GM21360 (cell line): ENCODE measurements around the gene COA5.

Experiments
- ATAC-seq: cut with Tn5 transposase; IDR thresholded peaks from one replicate; pipeline ENCODE4 v1.9.1; 2021; ENCODE audit warnings: mild to moderate bottlenecking, moderate library complexity; ENCODE audit not compliant: unreplicated experiment

COA5 gene

GRCh38 chr2:98572676-98573075 is 35.6 kb downstream of the COA5 start:
- ATAC-seq, result no peak

DNA sequence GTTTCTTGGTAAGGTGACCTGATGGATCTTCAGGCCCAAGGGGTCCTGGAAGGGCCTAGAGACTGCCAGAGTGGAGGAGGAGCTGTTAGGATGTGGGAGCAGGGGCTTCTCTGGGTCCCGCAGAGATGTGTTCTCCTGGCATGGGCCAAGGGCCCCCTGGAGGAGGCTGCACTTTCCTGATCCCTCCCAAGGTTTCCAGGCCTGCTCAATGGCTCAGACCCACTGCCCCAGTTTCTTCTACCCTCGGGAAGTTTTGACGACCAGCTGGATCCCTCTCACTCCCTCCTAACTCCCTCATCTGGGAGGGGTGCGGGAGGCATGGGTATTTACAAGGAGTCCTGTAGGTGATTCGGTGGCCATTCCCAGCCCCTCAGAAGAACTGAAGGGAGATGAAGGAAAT is 36.1 kb downstream of the COA5 start:
- ATAC-seq, result no peak

DNA sequence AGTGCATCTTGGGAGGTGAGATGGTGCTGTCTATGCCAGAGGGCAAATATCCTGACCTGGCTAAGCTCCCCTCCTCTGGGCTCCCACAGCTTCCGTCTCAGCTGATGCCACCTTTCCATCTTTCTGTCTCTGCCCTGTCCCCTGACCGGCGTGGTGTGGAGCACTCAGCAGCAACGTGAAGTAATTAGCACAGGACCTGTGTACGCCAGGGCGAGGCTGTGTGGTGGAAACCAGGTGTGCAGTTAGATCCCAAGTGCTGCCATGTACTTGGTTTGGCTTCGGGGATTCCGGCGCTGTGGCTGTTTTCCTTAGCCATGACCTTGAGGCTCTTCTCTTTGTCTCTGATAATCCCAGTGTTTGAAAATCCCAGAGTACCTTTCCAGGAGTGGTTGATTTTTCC is 36.5 kb downstream of the COA5 start:
- ATAC-seq, result no peak

DNA sequence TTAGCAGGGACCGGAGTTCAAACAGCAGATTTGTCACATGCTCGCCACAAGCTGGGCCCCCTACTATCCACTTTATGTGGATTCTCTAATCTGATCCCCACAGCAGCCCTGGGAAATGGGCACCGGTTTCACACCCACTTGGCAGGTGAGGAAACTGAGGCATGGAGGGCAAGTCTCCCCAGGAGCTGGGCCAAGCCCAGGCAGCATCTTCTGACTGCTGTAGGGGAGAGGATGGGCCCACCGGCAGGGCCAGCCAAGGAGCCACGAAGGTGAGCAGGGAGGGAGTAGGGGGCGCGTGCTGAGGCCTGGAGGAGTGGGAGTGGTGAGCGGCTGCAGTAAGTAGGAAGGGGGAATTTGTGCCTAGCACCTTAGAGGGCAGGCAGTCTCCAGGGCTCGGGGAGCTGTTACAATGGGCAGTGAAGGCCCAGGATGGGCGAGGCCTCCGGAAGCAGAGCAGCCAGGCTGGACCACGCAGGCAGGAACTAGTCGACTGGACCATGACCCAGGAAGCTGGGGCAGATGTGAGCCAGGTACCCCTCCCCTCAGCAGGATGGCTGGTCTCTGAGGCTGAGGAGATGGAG is 37.1 kb downstream of the COA5 start:
- ATAC-seq, result no peak

- ATAC-seq, result no peak
These were observed 38.0 kb downstream of the COA5 start for GRCh38 chr2:98570356-98570755.

DNA sequence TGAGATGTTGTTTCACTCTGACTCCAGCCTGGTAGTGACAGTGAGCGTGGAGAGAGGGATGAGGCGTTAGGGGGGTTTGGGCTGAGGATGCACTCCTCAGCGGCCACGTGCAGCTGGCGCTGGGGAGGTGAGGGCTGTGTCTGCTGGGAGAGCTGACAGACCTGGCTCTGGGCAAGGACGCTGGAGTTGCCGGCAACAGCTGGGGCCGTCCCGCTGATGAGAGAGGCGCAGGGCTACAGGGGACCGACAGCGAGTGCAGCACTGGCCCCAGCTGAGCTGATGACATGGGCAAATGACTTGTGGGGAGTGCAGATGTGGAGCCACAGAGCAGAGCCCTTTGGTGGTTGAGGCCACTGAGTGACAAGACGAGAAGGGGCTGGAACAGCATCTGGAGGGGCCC is 38.4 kb downstream of the COA5 start:
- no peak for ATAC-seq

DNA sequence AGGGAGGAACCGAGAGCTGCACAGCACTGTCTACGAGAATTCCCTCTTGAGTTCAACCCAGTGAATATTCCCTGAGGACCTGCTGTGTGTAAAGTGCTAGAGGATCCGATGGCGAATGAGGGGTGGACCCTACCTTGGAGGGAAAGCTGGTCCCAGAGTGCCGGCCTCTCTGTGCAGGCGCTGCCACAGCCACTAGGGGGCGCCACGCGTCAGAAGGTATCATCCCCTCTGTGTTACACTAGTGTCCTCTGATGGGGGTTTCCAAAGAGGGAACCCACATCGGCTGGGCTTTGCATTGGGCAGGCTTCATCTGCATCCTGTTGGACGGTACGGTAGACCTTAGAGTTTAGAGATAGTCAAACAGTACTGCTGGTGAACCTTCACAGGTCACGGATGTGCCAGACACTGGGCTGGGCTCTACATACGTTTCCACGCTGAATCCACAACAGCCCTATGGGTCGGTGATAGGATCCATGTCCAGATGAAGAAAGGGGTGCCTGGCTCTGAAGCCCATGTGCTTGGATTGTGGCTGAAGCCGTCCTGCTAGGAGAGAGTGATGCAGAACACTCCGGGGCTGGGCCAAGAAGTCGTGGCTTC is 39.0 kb downstream of the COA5 start:
- ATAC-seq, result no peak

GRCh38 chr2:98568161-98568956 is 40.0 kb downstream of the COA5 start:
- ATAC-seq, result no peak

GRCh38 chr2:98565941-98566340 is 42.4 kb downstream of the COA5 start:
- no peak for ATAC-seq

- no peak for ATAC-seq
These were observed 42.9 kb downstream of the COA5 start for GRCh38 chr2:98565286-98565860.

DNA sequence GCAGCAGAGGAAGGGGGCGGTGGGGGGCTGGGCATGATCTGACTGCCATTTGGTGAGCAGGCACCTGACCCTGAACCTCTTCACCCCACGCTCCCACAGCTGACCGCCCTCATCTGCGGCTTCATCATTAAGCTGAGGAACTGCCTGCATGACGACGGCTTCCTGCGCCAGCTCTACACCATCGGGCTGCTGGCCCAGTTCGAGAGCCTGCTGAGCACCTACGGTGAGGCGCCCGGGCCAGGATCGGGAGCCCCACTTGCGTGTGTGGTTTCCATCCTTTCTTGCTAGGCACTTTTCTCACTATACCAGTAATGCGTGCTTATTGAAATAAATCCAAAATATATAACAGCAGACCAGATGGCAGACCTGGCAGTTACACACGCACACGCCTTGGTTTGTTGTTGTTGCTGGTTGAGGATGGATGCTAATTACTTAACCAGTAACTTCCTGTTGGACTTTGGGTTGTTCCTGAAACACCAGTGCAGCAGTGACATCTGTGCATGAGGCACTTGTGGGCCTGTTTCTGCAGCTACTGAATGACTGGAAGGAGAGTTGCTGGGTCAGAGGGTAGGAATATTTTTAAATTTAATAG is 43.7 kb downstream of the COA5 start:
- no peak for ATAC-seq

GRCh38 chr2:98563394-98563793 is 44.9 kb downstream of the COA5 start:
- ATAC-seq, result no peak

DNA sequence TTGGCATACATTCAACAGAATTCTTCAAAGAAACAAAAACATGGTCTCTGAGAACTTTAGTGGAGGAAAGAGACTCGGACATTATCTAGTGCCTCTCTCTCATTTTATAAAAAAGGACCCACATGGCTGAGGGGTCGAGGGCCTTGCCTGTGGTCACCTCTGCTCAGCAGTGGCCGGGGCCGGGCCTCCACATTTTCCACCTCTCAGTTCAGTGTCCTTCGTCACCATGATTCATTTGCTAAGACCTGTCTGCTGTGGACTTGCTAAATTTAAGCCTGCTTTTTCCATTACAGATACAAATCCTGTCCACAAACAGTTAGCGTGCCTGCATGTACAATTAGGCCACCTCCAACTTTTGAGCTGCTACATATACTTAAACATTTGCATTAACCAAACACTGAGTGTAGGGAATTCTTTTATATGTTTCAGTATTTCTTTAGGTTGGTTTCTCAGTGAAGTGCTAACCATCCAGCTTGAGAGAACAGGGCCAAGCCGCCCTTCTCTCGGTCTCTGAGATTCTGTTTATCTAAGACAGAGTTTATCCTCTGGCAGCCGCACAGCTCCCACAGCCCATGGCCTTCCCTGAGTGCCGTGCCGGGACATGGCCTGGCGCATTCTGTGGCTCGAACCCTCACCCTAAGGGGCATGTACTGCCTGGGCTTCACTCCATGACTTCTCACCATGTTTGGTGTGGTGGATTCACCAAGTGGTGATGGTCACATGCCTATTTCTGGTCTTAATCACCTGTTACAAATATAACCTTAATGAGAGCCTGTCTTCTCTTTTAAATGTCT is 46.2 kb downstream of the COA5 start:
- no peak for ATAC-seq

DNA sequence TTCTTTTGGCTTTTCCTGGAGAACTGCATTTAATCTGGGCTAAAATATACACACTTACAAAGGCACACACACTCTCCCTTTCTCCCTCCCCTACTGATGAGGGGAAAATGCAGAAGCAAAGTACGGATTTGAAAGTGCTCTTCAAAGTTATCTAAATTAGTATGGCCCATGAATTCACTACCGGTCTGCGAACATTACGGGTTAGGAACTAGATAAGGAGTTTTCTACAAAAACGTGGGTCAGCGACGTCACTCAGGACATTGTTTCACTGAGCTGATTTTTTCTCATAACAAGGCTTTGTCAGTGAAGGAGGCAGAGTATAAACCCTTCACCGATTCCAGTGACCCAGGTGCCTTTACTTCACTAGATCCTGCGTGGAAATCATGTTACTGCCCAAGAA is 47.3 kb downstream of the COA5 start:
- no peak for ATAC-seq

GRCh38 chr2:98560256-98560771 is 48.0 kb downstream of the COA5 start:
- ATAC-seq, result no peak

DNA sequence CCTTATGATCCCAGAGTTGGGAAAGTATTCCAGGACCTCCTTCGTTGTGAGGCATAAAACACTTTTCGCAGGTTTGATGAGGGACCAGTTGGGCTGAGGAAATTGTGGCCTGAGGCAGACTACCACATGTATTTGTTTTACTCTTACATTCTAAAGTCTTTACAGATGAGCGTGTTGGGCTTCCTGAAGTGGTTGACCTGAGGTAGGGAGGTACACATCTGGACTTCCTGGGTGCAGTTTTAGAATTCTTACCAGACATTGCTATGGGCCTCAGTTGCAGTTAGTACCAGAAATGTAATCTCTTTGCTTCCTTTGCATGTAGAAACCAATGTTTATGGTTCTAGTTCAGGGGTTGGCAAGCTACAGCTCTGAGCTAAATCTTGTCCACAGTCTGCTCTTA is 48.7 kb downstream of the COA5 start:
- ATAC-seq, result no peak

DNA sequence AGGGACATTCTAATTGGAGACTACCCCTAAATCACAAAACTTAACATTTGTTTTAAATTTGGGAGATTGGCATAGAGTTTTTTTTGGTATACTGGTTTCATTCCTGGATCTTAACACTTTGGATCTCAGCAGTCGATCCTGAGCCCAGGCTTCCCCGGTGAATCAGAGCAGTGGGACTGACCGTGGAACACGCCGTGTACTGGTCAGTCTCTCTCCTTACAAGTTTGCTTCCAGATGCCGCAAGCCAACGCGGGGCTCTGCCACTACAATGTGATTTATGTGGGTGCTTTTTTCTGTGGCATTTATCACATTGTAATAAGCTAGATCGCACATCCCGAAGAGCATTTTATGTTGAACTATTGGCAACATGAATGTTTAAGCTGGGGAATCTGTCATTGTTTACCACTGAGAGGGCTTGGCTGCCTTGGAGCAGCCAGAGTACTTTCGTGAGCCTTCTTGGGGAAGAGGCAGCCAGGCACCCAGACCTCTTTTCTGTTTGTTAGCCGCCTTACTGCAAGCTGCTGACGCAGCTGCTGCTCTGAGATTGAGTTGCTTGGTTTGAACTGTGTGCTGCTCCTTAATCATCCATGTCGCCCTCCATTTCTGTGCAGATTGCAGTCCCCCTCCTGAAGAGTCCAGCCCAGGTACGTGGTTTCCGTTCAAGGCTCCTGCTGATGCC is 49.3 kb downstream of the COA5 start:
- no peak for ATAC-seq

DNA sequence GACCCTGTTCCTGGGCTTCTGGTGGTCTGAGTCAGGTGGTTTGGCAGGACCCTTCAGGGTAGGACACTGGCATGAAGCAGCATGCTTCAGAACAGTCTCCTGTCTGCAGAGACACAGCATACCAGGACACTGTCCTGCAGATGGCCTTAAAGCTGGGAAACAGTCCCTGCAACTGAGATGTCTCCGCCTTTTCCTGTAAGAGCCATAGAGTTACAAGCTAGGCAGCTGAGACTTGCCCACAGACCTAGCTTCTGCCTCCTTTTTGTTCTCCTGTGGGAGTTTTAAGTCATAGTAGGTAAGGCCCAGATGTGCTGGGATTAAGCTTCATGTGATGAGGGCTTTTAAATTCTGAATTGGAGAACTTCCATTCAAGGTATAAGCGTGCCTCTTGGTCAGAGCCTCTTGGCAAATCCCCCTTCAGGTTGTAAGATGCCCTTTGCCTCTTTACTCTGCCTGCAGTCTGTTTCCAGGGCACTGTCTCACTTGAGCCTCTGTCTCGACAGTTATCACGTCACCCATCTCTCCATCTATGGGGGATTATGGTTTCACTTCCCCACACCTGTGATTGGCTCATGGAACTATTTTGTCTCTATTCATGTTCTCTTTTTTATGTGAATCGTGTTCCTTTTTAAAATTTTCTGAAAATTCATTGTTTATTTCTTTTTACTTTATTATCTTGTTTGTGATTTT is 51.8 kb downstream of the COA5 start:
- peak; percentile 74 for ATAC-seq

- ATAC-seq, result no peak
These were observed 52.6 kb downstream of the COA5 start for GRCh38 chr2:98555696-98556095.
